GM21367 (cell line): ENCODE data around the gene ABCB11.
"Not testable (repeated sequence)": the region's sequence is repeated elsewhere in the genome, so short reads cannot be mapped to it uniquely, and the experiment has no call there.

Experiments
- ATAC-seq: cut with Tn5 transposase; IDR thresholded peaks from one replicate; pipeline ENCODE4 v1.9.1; 2021; ENCODE audit not compliant: unreplicated experiment

Gene ABCB11

DNA sequence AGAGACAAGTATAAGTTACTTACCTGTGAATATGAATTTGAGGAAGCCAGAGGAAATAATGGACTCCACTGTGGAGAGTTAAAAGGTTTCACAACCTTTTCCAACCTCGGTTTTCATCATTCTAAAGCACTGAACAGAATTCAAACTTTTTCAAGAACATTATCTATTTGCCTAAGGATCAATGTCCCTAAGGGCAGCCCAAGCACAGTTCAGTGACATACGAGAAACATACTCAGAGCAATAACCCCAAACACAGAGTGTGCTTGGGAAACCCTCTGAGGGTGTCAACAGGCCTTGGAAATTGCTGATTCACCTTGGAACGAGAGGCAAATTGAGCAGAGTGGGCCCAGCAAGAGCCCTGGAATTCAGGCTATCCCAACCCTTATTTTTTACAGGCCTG lies at the start of gene ABCB11:
TSS of gene ABCB11 (minus strand) at position 123 of the 400 bp plus-strand sequence. CDS start 13,199 bp downstream, outside the sequence.
- ATAC-seq: no peak

- ATAC-seq: peak; percentile 73
These were observed 49.3 kb upstream of the ABCB11 start for GRCh38 chr2:169080250-169081069.

DNA sequence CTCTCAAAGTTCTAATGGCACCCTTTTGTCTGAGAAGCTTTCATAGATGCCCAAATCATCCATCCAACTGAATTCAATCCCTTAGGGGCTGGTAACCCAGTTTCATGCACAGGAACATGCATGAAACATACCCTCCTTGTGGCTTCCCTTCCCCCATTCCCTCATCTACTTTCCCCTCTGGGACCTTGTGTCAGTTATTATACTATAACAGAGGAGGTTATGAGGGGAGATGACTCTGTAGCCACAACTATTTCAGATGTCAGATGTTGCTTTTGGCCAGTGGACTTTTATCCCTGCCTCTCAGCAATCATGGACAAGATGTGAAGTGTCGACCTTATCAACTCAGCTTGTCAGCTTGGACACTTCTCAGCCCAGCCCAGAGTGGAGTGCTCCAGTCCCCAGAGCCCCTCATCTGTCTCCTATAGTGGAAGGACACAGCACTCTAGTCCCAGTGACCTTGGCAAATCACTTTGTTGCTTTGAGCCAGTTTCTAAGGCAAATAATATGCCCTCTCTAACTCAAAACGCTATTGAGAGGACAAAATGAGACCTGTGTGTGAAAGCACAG lies 46.6 kb upstream of the ABCB11 start:
- ATAC-seq: no peak

- ATAC-seq: peak; percentile 38
These were observed 43.0 kb upstream of the ABCB11 start for GRCh38 chr2:169073963-169074751.

GRCh38 chr2:169073211-169073962 lies 42.3 kb upstream of the ABCB11 start:
- no peak for ATAC-seq

DNA sequence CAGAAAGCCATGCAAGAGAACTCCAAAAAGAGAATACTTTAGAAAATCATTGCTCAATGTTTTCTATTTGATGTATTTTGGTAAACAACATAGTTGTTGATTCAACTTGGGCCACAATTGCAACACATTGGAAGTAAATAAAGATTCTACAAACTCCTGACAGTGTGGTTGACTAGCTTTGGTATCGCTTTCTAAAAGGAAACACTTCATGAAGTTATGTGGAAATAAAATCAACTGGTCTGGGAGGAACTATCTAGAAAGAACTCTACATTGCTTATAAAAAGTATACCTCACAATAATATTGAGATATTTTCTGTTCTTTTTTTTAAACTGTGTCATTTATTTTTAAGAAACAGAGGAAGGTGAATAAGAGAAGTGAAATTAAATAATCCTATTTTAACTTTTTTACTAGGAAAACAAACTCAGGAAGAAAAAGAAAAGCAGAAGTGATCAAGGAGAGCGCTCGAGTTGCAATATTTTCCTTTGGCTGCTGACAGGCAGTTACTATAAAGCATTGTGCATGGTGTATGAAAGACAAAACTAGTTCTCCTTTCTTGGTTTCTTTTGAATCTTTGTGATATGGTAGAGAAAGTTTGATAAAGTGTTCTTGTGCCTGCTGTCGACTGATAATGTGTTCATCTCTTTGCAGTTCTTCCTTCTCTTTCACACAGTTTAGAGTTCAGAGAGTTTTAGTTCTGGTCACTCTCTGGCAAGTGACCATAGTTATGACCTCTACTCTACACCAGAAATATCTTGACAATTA lies 41.2 kb upstream of the ABCB11 start:
- ATAC-seq: no peak

DNA sequence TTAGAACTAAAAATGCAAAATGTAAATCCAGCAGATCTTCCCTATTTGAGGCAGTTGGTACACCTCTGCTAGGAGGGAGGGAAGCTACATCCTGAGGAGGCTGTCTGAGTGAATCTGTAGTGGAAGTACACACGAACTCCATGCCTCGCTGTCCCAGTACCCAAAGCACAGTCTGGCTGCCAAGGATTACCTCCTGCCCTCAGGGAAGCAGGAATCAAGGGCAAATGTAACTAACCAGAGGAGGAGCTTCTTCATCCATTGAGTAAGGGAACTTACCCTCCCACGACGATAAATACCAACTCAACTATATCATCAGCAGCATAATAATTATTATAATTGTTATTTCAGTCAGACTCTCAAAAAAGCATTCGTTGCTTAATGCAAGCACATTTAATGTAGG lies 40.3 kb upstream of the ABCB11 start:
- ATAC-seq: no peak

GRCh38 chr2:169069833-169070232 lies 38.7 kb upstream of the ABCB11 start:
- ATAC-seq: no peak

DNA sequence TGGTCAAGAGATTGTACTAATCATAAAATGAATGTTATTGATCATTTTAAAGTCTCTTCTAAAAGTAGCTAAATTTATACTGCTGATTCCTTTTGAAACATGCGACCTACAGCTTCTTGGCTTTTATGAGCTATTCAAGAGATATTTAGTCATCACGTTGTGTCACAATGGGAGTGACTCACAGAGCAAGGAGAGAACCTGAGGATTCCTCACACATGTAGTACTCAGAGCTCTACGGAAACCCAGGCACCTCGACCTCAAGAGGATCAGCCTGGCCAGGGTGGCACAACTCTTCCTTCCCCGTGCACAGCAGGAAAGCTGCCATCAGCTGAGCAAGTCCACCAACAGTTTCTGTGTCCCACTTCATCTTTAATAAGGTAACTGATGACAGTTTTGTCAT lies 38.2 kb upstream of the ABCB11 start, which contains the start of gene DHRS9:
TSS of gene DHRS9 (plus strand) at position 223 of the 400 bp plus-strand sequence. CDS start 12,019 bp downstream, outside the sequence.
- ATAC-seq: no peak

DNA sequence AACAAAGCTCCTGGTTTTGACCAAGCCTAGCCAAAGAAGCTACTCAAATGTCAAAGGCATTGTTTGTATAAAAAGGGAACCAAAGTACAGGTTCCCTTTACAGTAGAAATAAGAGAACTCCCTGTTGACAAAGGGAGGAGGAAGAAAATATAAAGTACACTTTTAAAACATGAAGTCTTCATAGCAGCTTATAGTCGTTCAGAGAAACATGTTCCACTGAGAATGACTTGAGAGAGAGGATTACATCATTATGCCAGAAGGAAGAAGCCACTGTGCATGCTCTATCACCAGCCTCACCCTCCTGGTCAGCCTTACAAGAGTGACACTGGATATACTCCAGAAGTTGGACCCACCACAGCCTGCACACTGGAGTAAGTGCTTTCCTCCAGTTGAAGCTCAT lies 35.8 kb upstream of the ABCB11 start:
- no peak for ATAC-seq

- ATAC-seq: no peak
These were observed 34.9 kb upstream of the ABCB11 start for GRCh38 chr2:169065864-169066517.

DNA sequence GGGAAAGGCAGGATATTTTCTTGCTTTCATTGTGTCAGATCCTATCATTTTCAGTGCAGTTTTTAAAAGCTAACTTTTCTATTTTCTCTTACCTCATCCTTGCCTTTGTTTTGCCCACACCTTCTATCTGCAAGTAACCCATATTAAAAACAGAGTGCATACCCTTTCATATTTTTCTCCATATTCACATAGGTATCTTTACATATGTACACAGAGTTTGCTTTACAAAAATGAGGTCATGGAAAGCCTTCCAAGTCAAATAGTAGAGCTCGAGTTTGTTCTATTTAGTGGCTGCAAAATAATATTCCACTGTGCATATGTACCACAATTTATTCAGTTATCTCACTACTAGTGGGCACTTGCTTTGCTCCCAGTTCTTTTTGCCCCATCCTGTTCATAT lies 34.3 kb upstream of the ABCB11 start:
- ATAC-seq: no peak

DNA sequence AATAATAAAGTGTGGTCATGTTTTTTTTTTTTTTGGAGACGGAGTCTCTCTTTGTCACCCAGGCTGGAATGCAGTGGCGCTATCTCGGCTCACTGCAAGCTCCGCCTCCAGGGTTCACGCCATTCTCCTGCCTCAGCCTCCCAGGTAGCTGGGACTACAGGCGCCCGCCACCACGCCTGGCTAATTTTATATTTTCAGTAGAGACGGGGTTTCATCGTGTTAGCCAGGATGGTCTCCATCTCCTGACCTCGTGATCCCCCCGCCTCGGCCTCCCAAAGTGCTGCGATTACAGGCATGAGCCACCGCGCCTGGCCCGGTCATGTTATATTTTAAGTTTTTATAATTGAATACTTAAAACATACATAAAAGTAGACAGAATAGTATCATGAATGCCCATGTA lies 33.1 kb upstream of the ABCB11 start:
- not testable (repeated sequence) for ATAC-seq

DNA sequence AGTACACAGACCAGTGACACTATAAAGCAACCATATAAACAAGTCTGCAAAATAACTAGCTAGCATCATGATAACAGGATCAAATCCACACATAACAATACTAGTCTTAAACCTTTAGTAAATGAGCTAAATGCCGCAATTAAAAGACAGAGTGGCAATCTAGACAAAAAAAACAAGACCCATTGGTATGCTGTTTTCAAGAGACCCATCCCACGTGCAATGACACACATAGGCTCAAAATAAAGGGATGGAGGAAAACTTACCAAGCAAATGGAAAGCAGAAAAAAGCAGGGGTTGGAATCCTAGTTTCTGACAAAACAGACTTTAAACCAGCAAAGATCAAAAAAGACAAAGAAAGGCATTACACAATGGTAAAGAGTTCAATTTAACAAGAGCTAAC lies 23.5 kb upstream of the ABCB11 start:
- not testable (repeated sequence) for ATAC-seq

- ATAC-seq: no peak
These were observed 19.5 kb upstream of the ABCB11 start for GRCh38 chr2:169050476-169051240.

DNA sequence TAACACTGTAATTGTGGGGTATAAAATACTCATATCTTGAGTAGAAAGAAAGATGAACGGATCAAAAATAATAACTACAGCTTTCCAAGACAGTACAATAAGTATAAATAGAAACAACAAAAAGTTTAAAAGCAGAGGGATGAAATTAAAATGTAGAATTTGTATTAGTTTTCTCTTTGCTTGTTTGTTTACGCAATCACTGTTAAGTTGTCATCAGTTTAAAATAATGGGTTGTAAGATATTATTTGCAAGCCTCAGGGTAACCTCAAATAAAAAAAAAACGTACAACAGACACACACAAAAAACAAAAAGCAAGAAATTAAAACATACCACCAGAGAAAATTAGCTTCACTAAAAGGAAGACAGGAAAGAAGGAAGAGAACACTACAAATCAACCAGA lies 18.0 kb upstream of the ABCB11 start:
- ATAC-seq: no peak

DNA sequence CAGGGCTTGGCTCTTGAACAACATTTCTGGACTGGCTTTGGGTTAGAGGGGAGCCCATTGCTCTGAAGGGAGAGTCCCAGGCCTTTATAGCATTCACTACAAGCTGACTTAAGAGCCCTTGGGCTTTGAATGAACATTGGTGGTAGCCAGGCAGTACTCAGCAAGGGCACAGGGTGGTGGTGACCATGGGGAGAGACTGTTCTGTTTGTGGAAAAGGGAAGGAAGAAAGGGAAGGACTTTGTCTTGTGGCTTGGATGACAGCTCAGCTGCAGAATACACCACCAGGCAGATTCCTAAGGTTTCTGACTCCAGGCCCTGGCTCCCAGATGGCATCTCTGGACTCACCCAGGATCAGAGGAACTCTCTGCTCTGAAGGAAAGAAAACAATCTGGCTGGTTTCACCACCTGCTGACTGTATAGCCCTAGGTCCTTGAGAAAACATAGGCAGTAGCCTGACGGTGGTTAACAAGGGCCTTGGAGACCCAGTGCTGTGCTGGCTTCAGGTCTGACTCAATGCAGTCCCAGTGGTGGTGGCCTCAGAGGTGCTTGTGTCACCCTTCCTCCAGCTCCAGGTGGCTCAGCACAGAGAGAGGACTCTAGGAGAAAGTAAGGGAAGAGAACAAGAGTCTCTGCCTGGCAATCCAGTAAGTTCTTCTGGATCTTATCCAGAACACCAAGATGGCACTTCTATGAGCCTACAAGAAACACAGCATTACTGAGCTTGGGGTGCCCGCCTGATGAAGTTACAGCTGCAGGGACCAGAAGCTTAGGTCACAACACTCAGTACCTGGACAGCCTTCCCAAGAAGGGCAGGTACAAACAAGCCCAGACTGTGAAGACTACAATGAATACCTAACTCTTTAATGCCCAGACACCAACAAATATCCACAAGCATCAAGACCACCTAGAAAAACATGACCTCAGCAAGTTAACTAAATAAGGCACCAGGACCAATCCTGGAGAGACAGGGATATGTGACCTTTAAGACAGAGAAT lies 16.4 kb upstream of the ABCB11 start:
- no peak for ATAC-seq
